ENCODE data around the gene PSMA5. TPM values are rescaled to one million over a fixed set of nuclear protein-coding genes. Genes with fewer than 3 reads are reported as not detected.
A peak's percentile ranks its signal among the peaks of the same experiment; 100 is the strongest.

The PSMA5 gene
- total and polyA plus RNA-seq, 2 of the 4 experiments (the other 2 are of a cell fraction): 75.5 to 107 TPM

- no peak overlapping the region for H3K9ac ChIP-seq (ENCODE audit: low read depth, low read length)
- no peaks in the 10 kb centered on the region for H3K27me3 ChIP-seq (ENCODE audit: control insufficient read depth, insufficient read depth, low read length)
- H4K5ac ChIP-seq (ENCODE audit: low read depth, low read length): peak overlapping the region; percentile 81; the same call in 1 of the 2 replicates
- ChIA-PET CTCF (no interaction called here), POLR2A (ENCODE audit: unreplicated experiment) (no interaction called here)
- intact Hi-C loops (cut with micrococcal nuclease) (no loop called here), in situ Hi-C loops (cut with MboI; ENCODE audit: low sequenced_read_pairs) (no loop called here), dilution Hi-C loops (cut with HindIII; ENCODE audit: low sequenced_read_pairs, unreplicated experiment) (no loop called here)
- H2AK5ac ChIP-seq (ENCODE audit: low read depth, low read length): peak overlapping the region; percentile 97
- peaks cover 11% of the 10 kb centered on the region for H3K36me3 ChIP-seq (ENCODE audit: control insufficient read depth, insufficient read depth, low read length)
- no TSS peak for BruUV-seq (replicated peaks)
- H3K14ac ChIP-seq (replicated peaks; ENCODE audit: low read depth, low read length): peak overlapping the region; percentile 86
- H4K20me1 ChIP-seq (ENCODE audit: insufficient read depth, low read length): no peaks in the 10 kb centered on the region
- H2BK5ac ChIP-seq (ENCODE audit: low read depth, low read length, poor library complexity, severe bottlenecking): peak overlapping the region; percentile 98
- no CpG with 5 or more reads among the region's 1 CpG for WGBS, 2 experiments (ENCODE audit: extremely low coverage in 2 of 2, insufficient read length in 1 of 2)
- peak overlapping the region; percentile 92; the same call in 1 of the 2 replicates for H3K18ac ChIP-seq (ENCODE audit: low read depth, low read length)
- H2BK120ac ChIP-seq (ENCODE audit: low read depth, low read length): peak overlapping the region; percentile 91
- H3K27ac ChIP-seq (ENCODE audit: insufficient read depth, low read length): peak overlapping the region; percentile 66; the same call in 1 of the 2 replicates
- no peaks in the 10 kb centered on the region for H3K9me3 ChIP-seq (ENCODE audit: control insufficient read depth, insufficient read depth, low read length)
- no peak overlapping the region for H3K56ac ChIP-seq (ENCODE audit: extremely low read depth, insufficient read depth, low read length)
- no peak overlapping the region for H2AK9ac ChIP-seq (replicated peaks; ENCODE audit: low read depth, low read length, poor library complexity)
- peak overlapping the region; percentile 71 for H2BK15ac ChIP-seq (ENCODE audit: low read depth, low read length)
- no peak overlapping the region for H3K4me3 ChIP-seq (ENCODE audit: insufficient read depth, low read depth, low read length)
- H3K9me1 ChIP-seq (ENCODE audit: insufficient read depth, low read length): peaks cover 19% of the 10 kb centered on the region
- H4K91ac ChIP-seq (ENCODE audit: insufficient read depth, low read depth, low read length): peak overlapping the region; percentile 78
- peak overlapping the region; percentile 55 to 87; a peak in 3 of 4 replicates for H4K8ac ChIP-seq (ENCODE audit: low read depth in 2 of 2, low read length in 2 of 2)
- no peak for TF ChIP-seq CEBPB (IDR thresholded peaks at IDR 0.05; ENCODE audit: low read depth, low read length)
- no peak for TF ChIP-seq CTCF (conservative IDR thresholded peaks at IDR 0.05; ENCODE audit: low read depth, low read length)
- TF ChIP-seq RFX5 (IDR thresholded peaks at IDR 0.05; ENCODE audit: low read depth, low read length): no peak
- no peak for TF ChIP-seq RAD21 (IDR thresholded peaks at IDR 0.05; ENCODE audit: low read length)
- no peak for TF ChIP-seq ELK1 (IDR thresholded peaks at IDR 0.05; ENCODE audit: borderline replicate concordance, low read depth, low read length)
- no peak for TF ChIP-seq MXI1 (IDR thresholded peaks at IDR 0.05; ENCODE audit: borderline replicate concordance, low read depth, low read length)
- TF ChIP-seq RCOR1 (IDR thresholded peaks at IDR 0.05; ENCODE audit: insufficient replicate concordance, low read length): no peak
- TF ChIP-seq NFE2L2 (IDR thresholded peaks at IDR 0.05; ENCODE audit: low read depth, low read length): no peak
- no peak for TF ChIP-seq CHD1 (IDR thresholded peaks at IDR 0.05; ENCODE audit: low read depth, low read length)
- peak overlapping the region; percentile 93 for H2BK20ac ChIP-seq (ENCODE audit: low read depth, low read length)
- H2AFZ ChIP-seq (replicated peaks; ENCODE audit: low read length, poor library complexity): peak overlapping the region; percentile 18
- H3K4me1 ChIP-seq (ENCODE audit: control insufficient read depth, insufficient read depth, low read length): peaks cover 25% of the 10 kb centered on the region
- H3K4ac ChIP-seq (ENCODE audit: low read depth, low read length): peak overlapping the region; percentile 95
- no peak overlapping the region for H3K4me2 ChIP-seq (ENCODE audit: low read depth, low read length)
- DNase-seq (no peak), ATAC-seq (ENCODE audit: low read depth) (no peak)
- H3K23ac ChIP-seq (ENCODE audit: low read depth, low read length): peak overlapping the region; percentile 79
- H3K79me1 ChIP-seq (ENCODE audit: low read depth in 1 of 2, low read length in 2 of 2): peaks cover 15 to 67% of the 10 kb centered on the region in 2 experiments
Measured at GRCh38 chr1:109368464-109368863, 57.8 kb downstream of the PSMA5 start.
